CD4-positive, CD25-positive, alpha-beta regulatory T cell (primary cell): Measurements from ENCODE around the gene ADM2. TPM values are rescaled to one million over a fixed set of nuclear protein-coding genes. Genes with fewer than 3 reads are reported as not detected.

ENCODE experiments used
- ATAC-seq, 2 donors: fragments of 150-1000 bp; cut with Tn5 transposase; one replicate each; pipeline ENCODE4 v1.10.0; 2021; ENCODE audit warnings: low read depth in 2 of 2, moderate number of reproducible peaks in 2 of 2, moderate library complexity in 1 of 2
- DNase-seq, 3 donors: peaks; one replicate each; pipeline versions ENCODE4 v3.0.0 to v3.0.0-alpha.2; 2012 to 2022; ENCODE audit warnings: mixed read lengths in 1 of 3
- H3K27ac ChIP-seq: one replicate; pipeline ENCODE4 v1.7.0; 2013; ENCODE audit warnings: mild to moderate bottlenecking, low read length; ENCODE audit not compliant: insufficient read depth, poor library complexity, severe bottlenecking
- H3K27me3 ChIP-seq: one replicate; pipeline ENCODE4 v1.7.0; 2013; ENCODE audit warnings: low read length; ENCODE audit not compliant: control insufficient read depth, insufficient read depth
- H3K36me3 ChIP-seq: one replicate; pipeline ENCODE4 v1.7.0; 2013; ENCODE audit warnings: mild to moderate bottlenecking, low read length, moderate library complexity; ENCODE audit not compliant: control insufficient read depth, insufficient read depth
- H3K4me1 ChIP-seq: 2 replicates; pipeline ENCODE4 v1.7.0; 2013; ENCODE audit warnings: mild to moderate bottlenecking, low read length; ENCODE audit not compliant: insufficient read depth, control insufficient read depth, poor library complexity, severe bottlenecking
- H3K4me3 ChIP-seq: one replicate; pipeline ENCODE4 v1.7.0; 2013; ENCODE audit warnings: low read depth, mild to moderate bottlenecking, low read length, moderate library complexity
- H3K9me3 ChIP-seq, 2 experiments: 1 replicate in 1 of 2; 2 replicates in 1 of 2; pipeline ENCODE4 v1.7.0; 2013; ENCODE audit warnings: low read length in 2 of 2, mild to moderate bottlenecking in 1 of 2, moderate library complexity in 1 of 2; ENCODE audit not compliant: control insufficient read depth in 2 of 2
- H3K27ac Mint-ChIP-seq, 3 donors: one replicate each; pipeline ENCODE4 v1.8.0; 2020 to 2022; ENCODE audit warnings: mild to moderate bottlenecking in 3 of 3, mixed read lengths in 3 of 3, moderate library complexity in 2 of 3
- H3K27me3 Mint-ChIP-seq: one replicate; pipeline ENCODE4 v1.8.0; 2022; ENCODE audit warnings: mild to moderate bottlenecking, mixed read lengths
- H3K36me3 Mint-ChIP-seq: one replicate; pipeline ENCODE4 v1.8.0; 2020; ENCODE audit warnings: mixed read lengths
- H3K4me1 Mint-ChIP-seq, 4 donors: one replicate each; pipeline ENCODE4 v1.8.0; 2020 to 2022; ENCODE audit warnings: mixed read lengths in 4 of 4, mild to moderate bottlenecking in 1 of 4
- H3K4me3 Mint-ChIP-seq, 4 donors: one replicate each; pipeline ENCODE4 v1.8.0; 2020 to 2022; ENCODE audit warnings: mild to moderate bottlenecking in 4 of 4, mixed read lengths in 4 of 4, moderate library complexity in 3 of 4
- H3K9me3 Mint-ChIP-seq, 7 donors: one replicate each; pipeline ENCODE4 v1.8.0; 2020 to 2022; ENCODE audit warnings: mixed read lengths in 7 of 7, mild to moderate bottlenecking in 3 of 7, moderate library complexity in 2 of 7
- polyA plus RNA-seq, 4 donors: library from polyadenylated mRNA; unstranded; fragments of 300-500 nt; fragmentation: Illumina TruSeq; gene quantifications; one replicate each; pipeline ENCODE4 v1.2.3, GENCODE V29; 2021
- total RNA-seq: library from RNA; stranded (reverse); gene quantifications from one replicate; pipeline ENCODE4 v1.2.3, GENCODE V29; 2022

The ADM2 gene
- total and polyA plus RNA-seq, 5 donors from 2014 or later: 0.06 to 1.9 (median 0.37) TPM

- H3K4me1 ChIP-seq: peaks cover 72% of the 10 kb centered on the region
- DNase-seq (peak in 1 of 3 donors; percentile 16), ATAC-seq (no peak)
- peak overlapping the region; percentile 62 to 94 (median 78) for H3K4me3 Mint-ChIP-seq
- no peaks in the 10 kb centered on the region for H3K27me3 ChIP-seq
- peak overlapping the region in 1 of 3 donors; percentile 89 for H3K27ac Mint-ChIP-seq
- no peaks in the 10 kb centered on the region for H3K36me3 ChIP-seq
- H3K9me3 ChIP-seq: no peaks in the 10 kb centered on the region
- no peaks in the 10 kb centered on the region for H3K9me3 Mint-ChIP-seq
- H3K27ac ChIP-seq: peak overlapping the region; percentile 96
- no peaks in the 10 kb centered on the region for H3K27me3 Mint-ChIP-seq
- H3K36me3 Mint-ChIP-seq: no peaks in the 10 kb centered on the region
- no peak overlapping the region for H3K4me3 ChIP-seq
- H3K4me1 Mint-ChIP-seq: peaks cover 0 to 48% (median 28%) of the 10 kb centered on the region in 4 donors
Observed at GRCh38 chr22:50529416-50529896, 48.1 kb downstream of the ADM2 start.

DNA sequence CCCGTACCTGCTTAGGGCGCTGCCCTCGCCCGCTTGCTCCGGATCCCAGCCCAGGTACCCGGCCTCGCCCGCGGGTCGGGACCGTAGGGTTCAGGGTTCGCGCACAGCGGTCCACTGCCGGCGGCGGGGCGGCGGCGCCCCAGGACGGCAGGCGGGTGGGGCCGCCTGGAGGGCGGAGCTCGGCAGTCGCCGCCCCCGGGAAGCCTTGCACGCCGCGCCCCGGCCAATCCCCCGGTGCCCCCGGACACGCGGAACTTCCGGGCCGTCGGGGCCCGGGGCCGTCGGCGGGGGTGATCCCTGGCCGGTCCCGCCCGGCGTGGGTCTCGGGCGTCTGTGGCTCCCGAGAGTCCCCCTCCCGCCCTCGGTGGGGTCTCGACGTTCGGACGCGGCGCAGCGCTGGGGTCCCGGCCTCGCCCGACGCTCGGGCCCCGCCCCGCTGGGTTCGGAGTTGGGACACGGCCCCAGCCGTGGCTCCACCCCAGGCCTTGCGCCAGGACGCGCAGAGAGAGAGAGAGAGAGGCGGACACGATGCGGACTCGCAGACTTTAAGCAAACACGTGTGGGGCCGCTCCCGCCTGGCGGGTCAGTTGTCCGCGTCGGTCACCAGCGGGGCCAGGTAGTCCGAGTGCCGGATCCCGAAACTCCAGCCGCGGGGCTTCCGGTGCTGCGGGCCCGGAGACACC lies 48.7 kb downstream of the ADM2 start, which contains the start of gene TYMP:
TSS of gene TYMP (minus strand) at position 116 of the 683 bp plus-strand sequence. CDS start 303 bp downstream, outside the sequence.
- Histone ChIP-seq H3K36me3 (no peaks in the 10 kb centered on the region), H3K27me3 (no peaks in the 10 kb centered on the region), H3K9me3 (no peaks in the 10 kb centered on the region), H3K4me3 (no peak within 1 kb of the TSS), H3K4me1 (peaks cover 66% of the 10 kb centered on the region), H3K27ac (peak within 1 kb of the TSS; percentile 96)
- Mint-ChIP-seq H3K9me3 (no peaks in the 10 kb centered on the region), H3K27ac (peak within 1 kb of the TSS; percentile 92 to 99 (median 98)), H3K36me3 (no peaks in the 10 kb centered on the region), H3K4me1 (peaks cover 0 to 48% (median 25%) of the 10 kb centered on the region in 4 donors), H3K4me3 (peak within 1 kb of the TSS; percentile 91 to 96 (median 93)), H3K27me3 (no peaks in the 10 kb centered on the region)
- DNase-seq (peak; percentile 59 to 84 (median 67)), ATAC-seq (peak; percentile 4 to 10)

DNA sequence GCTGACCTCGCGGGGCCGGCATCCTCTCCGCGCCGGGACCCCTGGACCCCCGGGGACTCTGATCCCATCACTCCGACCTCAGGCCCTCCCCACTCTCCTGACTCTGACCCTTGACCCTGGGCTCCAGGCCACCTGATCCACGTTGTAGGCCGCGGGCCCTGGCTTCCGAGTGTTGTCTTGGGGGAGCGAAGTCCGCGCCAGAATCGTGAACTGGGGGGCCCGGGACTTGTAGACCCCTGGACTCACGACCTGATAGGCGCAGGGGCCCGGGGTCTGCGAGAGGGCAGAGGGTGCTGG lies 49.2 kb downstream of the ADM2 start:
- DNase-seq (peak in 1 of 3 donors; percentile 15), ATAC-seq (no peak)
- Histone ChIP-seq H3K4me3 (no peak overlapping the region), H3K9me3 (no peaks in the 10 kb centered on the region), H3K27me3 (no peaks in the 10 kb centered on the region), H3K27ac (peak overlapping the region; percentile 96), H3K36me3 (no peaks in the 10 kb centered on the region), H3K4me1 (peaks cover 65% of the 10 kb centered on the region)
- Mint-ChIP-seq H3K4me3 (peak overlapping the region; percentile 91 to 96 (median 92)), H3K27me3 (no peaks in the 10 kb centered on the region), H3K9me3 (no peaks in the 10 kb centered on the region), H3K27ac (peak overlapping the region; percentile 75 to 92 (median 85)), H3K36me3 (no peaks in the 10 kb centered on the region), H3K4me1 (peaks cover 0 to 48% (median 25%) of the 10 kb centered on the region in 4 donors)

DNA sequence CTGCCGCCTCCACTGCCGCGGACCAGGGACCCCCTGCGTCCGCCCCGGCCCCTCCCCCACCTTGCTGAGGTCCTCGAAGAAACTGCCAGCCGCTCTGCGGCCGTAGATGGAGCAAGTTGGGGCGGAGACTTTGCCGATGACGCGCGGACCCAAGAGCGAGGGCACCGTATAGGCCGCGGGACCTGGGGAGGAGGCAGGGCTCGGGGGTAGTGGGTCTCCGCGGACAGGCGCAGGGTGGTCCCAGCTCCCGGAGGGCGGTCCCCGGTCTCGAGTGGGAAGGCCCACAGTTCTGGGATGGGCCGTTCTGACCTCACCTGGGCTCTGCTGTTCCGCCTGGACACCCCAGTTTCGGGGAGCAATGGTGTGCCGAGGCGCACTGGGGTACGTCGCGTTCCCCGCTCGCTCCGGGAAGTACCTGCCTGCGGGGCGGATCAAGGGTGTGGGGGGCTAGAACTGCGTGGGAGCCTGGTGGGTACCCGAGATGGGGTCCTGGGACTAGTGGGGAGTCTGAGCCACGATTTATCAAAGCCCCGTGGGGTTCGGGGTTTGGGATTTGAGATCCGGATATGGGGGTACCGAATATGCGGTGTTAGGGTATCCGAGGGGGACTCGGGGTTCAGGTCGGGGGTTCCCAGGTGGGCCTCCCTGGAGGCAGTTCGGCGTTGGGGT lies 49.7 kb downstream of the ADM2 start:
- DNase-seq: peak; percentile 64 to 92 (median 76)
- Histone ChIP-seq H3K36me3 (no peaks in the 10 kb centered on the region), H3K4me3 (peak overlapping the region; percentile 66), H3K4me1 (peaks cover 65% of the 10 kb centered on the region), H3K27me3 (no peaks in the 10 kb centered on the region), H3K9me3 (no peaks in the 10 kb centered on the region), H3K27ac (peak overlapping the region; percentile 96)
- Mint-ChIP-seq H3K4me1 (peaks cover 0 to 48% (median 25%) of the 10 kb centered on the region in 4 donors), H3K27ac (peak overlapping the region; percentile 92 to 99 (median 98)), H3K4me3 (peak overlapping the region; percentile 91 to 96 (median 92)), H3K9me3 (no peaks in the 10 kb centered on the region), H3K27me3 (no peaks in the 10 kb centered on the region), H3K36me3 (no peaks in the 10 kb centered on the region)
- ATAC-seq: peak; percentile 45 to 47

GRCh38 chr22:50531546-50531961 lies 50.2 kb downstream of the ADM2 start:
- Histone ChIP-seq H3K9me3 (no peaks in the 10 kb centered on the region), H3K4me1 (peaks cover 61% of the 10 kb centered on the region), H3K4me3 (peak overlapping the region; percentile 66), H3K27ac (peak overlapping the region; percentile 96), H3K36me3 (no peaks in the 10 kb centered on the region), H3K27me3 (no peaks in the 10 kb centered on the region)
- DNase-seq: peak; percentile 48 to 86 (median 61)
- H3K36me3 Mint-ChIP-seq: no peaks in the 10 kb centered on the region
- ATAC-seq: peak; percentile 61 to 63
- peak overlapping the region; percentile 91 to 96 (median 92) for H3K4me3 Mint-ChIP-seq
- no peaks in the 10 kb centered on the region for H3K9me3 Mint-ChIP-seq
- H3K27me3 Mint-ChIP-seq: no peaks in the 10 kb centered on the region
- H3K27ac Mint-ChIP-seq: peak overlapping the region; percentile 92 to 99 (median 98)
- H3K4me1 Mint-ChIP-seq: peaks cover 0 to 53% (median 25%) of the 10 kb centered on the region in 4 donors

- H3K4me1 Mint-ChIP-seq: peaks cover 0 to 49% (median 24%) of the 10 kb centered on the region in 4 donors
- Histone ChIP-seq H3K4me1 (peaks cover 56% of the 10 kb centered on the region), H3K36me3 (no peaks in the 10 kb centered on the region), H3K27ac (peak overlapping the region; percentile 96), H3K27me3 (no peaks in the 10 kb centered on the region), H3K4me3 (no peak overlapping the region), H3K9me3 (no peaks in the 10 kb centered on the region)
- DNase-seq (no peak), ATAC-seq (no peak)
- H3K27me3 Mint-ChIP-seq: no peaks in the 10 kb centered on the region
- H3K4me3 Mint-ChIP-seq: peak overlapping the region; percentile 91 to 96 (median 93)
- H3K27ac Mint-ChIP-seq: peak overlapping the region; percentile 76 to 99 (median 92)
- no peaks in the 10 kb centered on the region for H3K9me3 Mint-ChIP-seq
- no peaks in the 10 kb centered on the region for H3K36me3 Mint-ChIP-seq
Observed at GRCh38 chr22:50531962-50532674, 50.8 kb downstream of the ADM2 start.
